Stimulated activated CD4-positive, alpha-beta T cell treated with anti-CD3 and anti-CD28 coated beads, Interleukin-12 subunit alpha, Interleukin-12 subunit beta, amount 100 ng/mL, for 48 hours (primary cell): ENCODE data around the gene DGKD.

ENCODE experiments used
- DNase-seq, 3 donors: peaks; one replicate each; pipeline ENCODE4 v3.0.0-alpha.2; 2020; ENCODE audit warnings: low read depth in 2 of 3, low spot score in 1 of 3

Gene DGKD

GRCh38 chr2:233411162-233411561 is 56.9 kb downstream of the DGKD start:
- DNase-seq = no peak

GRCh38 chr2:233412405-233412804 is 58.1 kb downstream of the DGKD start:
- DNase-seq = no peak

- DNase-seq = no peak
These were observed 58.8 kb downstream of the DGKD start for GRCh38 chr2:233413046-233413445.

GRCh38 chr2:233413559-233414272 is 59.4 kb downstream of the DGKD start:
- peak; percentile 29 to 31 (median 31) for DNase-seq

GRCh38 chr2:233414273-233414654 is 60.0 kb downstream of the DGKD start:
- DNase-seq = no peak

GRCh38 chr2:233414777-233415570 is 60.7 kb downstream of the DGKD start:
- DNase-seq = peak; percentile 35 to 45 (median 42)

GRCh38 chr2:233416199-233416598 is 61.9 kb downstream of the DGKD start:
- DNase-seq = no peak

- no peak for DNase-seq
These were observed 62.4 kb downstream of the DGKD start for GRCh38 chr2:233416706-233417105.

- no peak for DNase-seq
These were observed 63.0 kb downstream of the DGKD start for GRCh38 chr2:233417282-233417681.

GRCh38 chr2:233418052-233418760 is 63.9 kb downstream of the DGKD start:
- no peak for DNase-seq

GRCh38 chr2:233418761-233419546 is 64.7 kb downstream of the DGKD start:
- DNase-seq = peak in 1 of 3 donors; percentile 22

- peak in 2 of 3 donors; percentile 21 to 28 for DNase-seq
These were observed 65.5 kb downstream of the DGKD start for GRCh38 chr2:233419602-233420391.

- no peak for DNase-seq
These were observed 67.0 kb downstream of the DGKD start for GRCh38 chr2:233421091-233421816.

- DNase-seq = peak in 2 of 3 donors; percentile 27 to 34
These were observed 67.9 kb downstream of the DGKD start for GRCh38 chr2:233422050-233422639.

GRCh38 chr2:233422649-233423551 is 68.6 kb downstream of the DGKD start:
- no peak for DNase-seq

- no peak for DNase-seq
These were observed 69.2 kb downstream of the DGKD start for GRCh38 chr2:233423552-233423860.

- no peak for DNase-seq
These were observed 70.1 kb downstream of the DGKD start for GRCh38 chr2:233424154-233424951.
